HG02981 (cell line): ENCODE results near the gene POM121.
A peak's percentile ranks its signal among the peaks of the same experiment; 100 is the strongest.
"Not testable (repeated sequence)": the region's sequence is repeated elsewhere in the genome, so short reads cannot be mapped to it uniquely, and the experiment has no call there.

ENCODE experiments used
- ATAC-seq: cut with Tn5 transposase; IDR thresholded peaks from one replicate; pipeline ENCODE4 v1.9.1; 2021; ENCODE audit warnings: mild to moderate bottlenecking, moderate library complexity; ENCODE audit not compliant: unreplicated experiment

POM121 gene

GRCh38 chr7:72924733-72925545 lies at the start of gene POM121:
Gene POM121, plus strand, starts transcription at chr7:72925095. Its CDS starts 27 bp downstream, at chr7:72925122.
- peak; percentile 84 for ATAC-seq

- ATAC-seq = peak; percentile 98
Observed at GRCh38 chr7:72879079-72879736, 45.7 kb upstream of the POM121 start.

- peak; percentile 15 for ATAC-seq
Observed at GRCh38 chr7:72879737-72880215, 45.1 kb upstream of the POM121 start.

GRCh38 chr7:72891750-72892149 lies 33.1 kb upstream of the POM121 start:
- ATAC-seq = not testable (repeated sequence)

- not testable (repeated sequence) for ATAC-seq
Observed at GRCh38 chr7:72904740-72905139, 20.2 kb upstream of the POM121 start.

- not testable (repeated sequence) for ATAC-seq
Observed at GRCh38 chr7:72908422-72908821, 16.5 kb upstream of the POM121 start.

- not testable (repeated sequence) for ATAC-seq
Observed at GRCh38 chr7:72911395-72911794, 13.5 kb upstream of the POM121 start.

GRCh38 chr7:72913750-72914149 lies 11.1 kb upstream of the POM121 start:
- ATAC-seq = not testable (repeated sequence)

GRCh38 chr7:72914756-72915525 lies 10.0 kb upstream of the POM121 start:
- peak; percentile 83 for ATAC-seq

- no peak for ATAC-seq
Observed at GRCh38 chr7:72919256-72919775, 5.6 kb upstream of the POM121 start.

- ATAC-seq = peak; percentile 20
Observed at GRCh38 chr7:72924386-72924732, 536 bp upstream of the POM121 start.

- no peak for ATAC-seq
Observed at GRCh38 chr7:72925546-72926120, 738 bp downstream of the POM121 start.

GRCh38 chr7:72927791-72928190 lies 2.9 kb downstream of the POM121 start:
- not testable (repeated sequence) for ATAC-seq

- ATAC-seq = not testable (repeated sequence)
Observed at GRCh38 chr7:72928216-72928615, 3.3 kb downstream of the POM121 start.

GRCh38 chr7:72942022-72942705 lies 17.3 kb downstream of the POM121 start:
- not testable (repeated sequence) for ATAC-seq

- not testable (repeated sequence) for ATAC-seq
Observed at GRCh38 chr7:72942956-72943355, 18.1 kb downstream of the POM121 start.

- not testable (repeated sequence) for ATAC-seq
Observed at GRCh38 chr7:72944937-72945336, 20.0 kb downstream of the POM121 start.

- not testable (repeated sequence) for ATAC-seq
Observed at GRCh38 chr7:72945597-72945996, 20.7 kb downstream of the POM121 start.

- not testable (repeated sequence) for ATAC-seq
Observed at GRCh38 chr7:72946130-72946745, 21.3 kb downstream of the POM121 start.

- ATAC-seq = not testable (repeated sequence)
Observed at GRCh38 chr7:72948714-72949113, 23.8 kb downstream of the POM121 start.
